Measurements from ENCODE around the gene LAMC1.

The LAMC1 gene

DNA sequence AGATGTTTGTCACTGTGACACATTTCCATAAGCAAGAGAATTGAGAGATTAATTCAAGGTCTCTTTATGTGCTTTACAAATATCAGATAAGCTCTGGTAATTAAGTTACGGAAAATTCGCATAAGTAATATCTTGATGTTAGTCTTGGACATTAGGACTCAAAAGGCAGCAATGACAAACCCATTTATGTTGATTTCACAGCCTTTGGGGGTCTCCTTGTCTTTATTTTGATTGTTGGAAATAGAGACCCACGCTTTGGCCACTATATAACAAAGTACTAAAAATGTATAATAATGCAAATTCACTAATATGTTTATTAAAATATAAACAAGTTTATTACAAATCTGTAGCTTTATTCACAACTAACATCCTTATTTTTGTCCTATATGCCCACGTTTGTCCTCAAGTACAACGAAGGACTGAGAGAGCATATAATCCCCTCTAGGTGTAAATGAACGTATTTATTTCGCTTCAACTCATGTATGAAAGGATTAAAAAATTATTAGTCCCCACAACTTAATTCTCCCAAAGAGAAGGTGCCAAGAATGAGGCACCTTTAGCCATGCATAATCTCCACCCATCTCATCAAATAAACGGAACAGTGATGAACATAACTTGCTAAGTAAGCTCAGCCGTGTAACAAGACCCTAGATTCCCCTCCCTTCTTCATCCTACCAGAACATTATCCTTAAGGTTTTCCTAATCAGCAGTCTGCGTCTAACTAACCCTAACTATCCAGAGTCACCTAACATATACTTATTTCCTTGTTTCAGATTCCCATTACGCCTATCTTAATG, 1.6 kb upstream of the LAMC1 start:
- no peak for DNase-seq

DNA sequence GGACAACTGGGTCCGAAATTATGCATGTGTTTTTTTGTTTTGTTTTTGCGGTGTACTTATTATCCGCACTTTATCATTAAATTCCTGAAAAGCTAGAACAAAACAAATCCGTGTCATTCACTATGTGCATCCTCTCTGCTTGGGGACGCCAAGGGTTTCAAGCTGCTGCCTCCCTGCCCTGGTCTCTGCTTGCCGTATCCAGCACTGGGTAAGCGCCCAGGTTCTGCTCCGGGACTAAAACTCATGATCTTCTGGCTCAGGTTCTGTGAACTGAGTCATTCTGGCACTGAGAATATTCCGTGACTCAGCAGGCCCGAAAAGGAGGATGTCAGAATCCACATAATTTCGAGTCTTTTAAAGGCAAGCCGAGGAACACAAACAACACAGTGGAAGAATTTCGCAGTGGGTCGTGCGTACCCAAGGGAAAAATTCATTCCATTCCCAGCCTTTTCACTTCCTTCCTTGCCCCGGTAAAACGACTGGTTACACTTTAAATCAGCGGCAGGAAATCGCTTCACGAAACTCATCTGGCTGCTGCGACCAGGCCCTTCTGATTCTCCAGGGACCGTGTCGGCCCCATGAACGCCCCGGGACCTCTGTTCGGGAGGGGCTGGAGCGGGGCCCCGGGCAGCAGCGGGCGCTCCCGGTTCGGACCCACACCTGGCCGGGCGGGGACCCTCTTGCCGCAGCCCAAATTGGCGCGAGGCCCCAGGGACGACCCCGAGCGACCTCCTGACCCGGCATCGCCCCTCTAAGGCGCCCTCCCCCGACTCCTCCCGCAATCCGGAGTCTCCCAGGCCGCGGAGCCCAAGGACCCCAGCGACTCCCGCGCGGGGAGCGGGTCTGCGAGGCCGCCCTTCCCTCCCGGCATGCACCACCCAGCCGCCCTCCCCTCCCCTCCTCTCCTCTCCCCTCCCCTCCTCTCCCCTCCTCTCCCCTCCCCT, 746 bp upstream of the LAMC1 start:
- peak in 1 of 2 experiments; percentile 49 for DNase-seq

DNA sequence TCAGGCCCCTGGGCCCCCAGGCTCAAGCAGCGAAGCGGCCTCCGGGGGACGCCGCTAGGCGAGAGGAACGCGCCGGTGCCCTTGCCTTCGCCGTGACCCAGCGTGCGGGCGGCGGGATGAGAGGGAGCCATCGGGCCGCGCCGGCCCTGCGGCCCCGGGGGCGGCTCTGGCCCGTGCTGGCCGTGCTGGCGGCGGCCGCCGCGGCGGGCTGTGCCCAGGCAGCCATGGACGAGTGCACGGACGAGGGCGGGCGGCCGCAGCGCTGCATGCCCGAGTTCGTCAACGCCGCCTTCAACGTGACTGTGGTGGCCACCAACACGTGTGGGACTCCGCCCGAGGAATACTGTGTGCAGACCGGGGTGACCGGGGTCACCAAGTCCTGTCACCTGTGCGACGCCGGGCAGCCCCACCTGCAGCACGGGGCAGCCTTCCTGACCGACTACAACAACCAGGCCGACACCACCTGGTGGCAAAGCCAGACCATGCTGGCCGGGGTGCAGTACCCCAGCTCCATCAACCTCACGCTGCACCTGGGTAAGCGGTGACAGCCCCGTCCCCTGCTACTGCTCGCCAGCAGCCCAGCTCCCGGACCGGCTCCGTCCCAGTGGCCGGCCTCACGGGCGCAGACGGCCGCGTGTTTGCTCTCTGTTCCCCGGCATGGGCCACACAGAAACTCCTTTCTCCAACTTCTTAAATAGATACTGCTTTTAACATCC, 539 bp downstream of the LAMC1 start:
- peak; percentile 71 to 86 for DNase-seq

DNA sequence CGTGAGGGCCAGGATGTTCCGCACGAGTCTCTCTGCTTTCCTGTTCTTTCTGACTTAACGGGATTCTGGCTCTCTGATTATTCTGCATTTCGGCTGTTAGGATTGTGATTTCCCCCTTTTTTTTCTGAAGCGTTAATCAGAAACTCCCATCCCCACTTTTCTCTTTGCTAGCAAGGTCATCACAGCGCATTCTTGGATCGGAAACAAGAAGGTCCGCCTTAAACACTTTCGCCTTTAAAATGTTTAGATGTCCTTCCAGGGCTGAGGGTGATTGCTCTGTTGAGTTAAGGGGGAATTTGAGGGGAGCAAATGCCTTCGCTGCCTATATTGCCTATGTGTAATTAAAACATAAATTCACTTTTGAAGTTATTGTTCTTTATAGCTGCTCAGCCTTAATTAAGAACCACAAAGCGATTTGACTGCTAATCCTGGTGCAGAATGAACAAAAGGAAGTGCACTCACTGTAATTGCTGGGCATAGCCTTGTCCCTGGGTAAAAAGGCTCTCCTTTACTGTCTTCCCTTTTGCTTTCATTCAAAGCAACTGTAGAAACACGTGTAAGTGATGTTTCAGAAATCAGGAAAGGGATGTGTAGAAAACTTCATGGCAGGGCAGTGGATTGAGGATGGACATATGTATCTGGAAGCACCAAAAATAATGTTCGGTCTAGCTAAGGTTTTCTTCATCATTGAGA, 1.2 kb downstream of the LAMC1 start:
- peak in 1 of 2 experiments; percentile 46 for DNase-seq

DNA sequence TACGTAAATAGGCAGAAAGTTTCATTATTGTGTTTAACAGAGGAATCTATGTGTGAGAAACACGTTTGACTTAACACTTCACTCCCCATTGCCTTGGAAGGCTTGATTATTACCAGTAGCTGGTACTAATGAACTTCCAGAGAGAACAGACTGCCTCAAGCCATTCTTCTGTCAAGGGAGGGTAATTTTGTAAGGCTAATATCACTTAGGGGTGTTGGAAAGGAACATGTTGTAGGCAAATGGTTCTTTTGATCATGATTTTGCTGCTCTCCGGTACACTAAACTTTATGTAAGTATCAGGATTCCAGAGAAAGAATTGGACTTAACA, 1.8 kb downstream of the LAMC1 start:
- no peak for DNase-seq

DNA sequence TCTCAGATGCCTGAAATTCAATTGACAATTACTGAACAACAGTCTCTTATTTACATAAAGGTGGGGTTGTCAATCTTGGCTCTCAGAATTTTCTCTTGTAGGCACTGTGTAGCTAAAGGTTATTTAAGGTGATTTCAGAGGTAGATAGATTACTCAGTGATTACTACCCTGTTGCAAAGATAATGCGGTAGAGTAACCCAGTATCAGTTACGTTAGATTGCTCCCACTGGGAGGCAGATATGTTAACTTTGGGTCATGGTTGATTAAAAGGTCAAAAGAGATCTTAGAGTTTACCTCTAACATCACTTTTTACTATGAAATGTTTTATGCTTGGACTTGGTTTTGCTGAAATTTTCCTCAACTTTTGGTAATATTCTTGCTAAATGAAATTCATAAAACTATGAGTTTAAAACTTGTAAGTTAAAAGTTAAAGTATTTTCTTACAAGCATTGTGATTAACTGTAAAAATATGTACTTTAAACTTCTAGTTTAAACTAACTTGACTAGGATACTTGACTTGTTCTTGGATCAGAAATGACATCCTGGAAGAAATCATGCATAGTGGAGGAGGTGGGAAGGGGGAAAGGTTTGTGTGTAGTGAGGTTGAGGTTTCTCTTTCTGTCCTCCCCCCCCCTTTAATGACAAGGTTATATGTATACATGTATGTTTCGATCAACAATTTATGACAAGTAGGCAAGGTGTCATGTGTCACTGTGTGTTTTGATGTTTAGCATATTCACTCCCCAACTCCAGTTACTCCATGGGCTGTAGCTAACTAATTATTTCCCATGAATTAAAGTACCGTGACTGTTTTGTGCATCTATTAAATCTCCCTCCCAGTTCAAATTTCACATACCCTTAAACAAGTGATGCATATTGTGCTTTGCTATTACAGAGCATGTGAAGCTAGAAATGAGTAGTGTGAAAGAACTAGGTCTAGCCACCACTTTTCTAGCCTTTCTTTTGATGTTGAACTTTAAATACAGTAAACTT, 2.9 kb downstream of the LAMC1 start:
- peak in 1 of 2 experiments; percentile 30 for DNase-seq

DNA sequence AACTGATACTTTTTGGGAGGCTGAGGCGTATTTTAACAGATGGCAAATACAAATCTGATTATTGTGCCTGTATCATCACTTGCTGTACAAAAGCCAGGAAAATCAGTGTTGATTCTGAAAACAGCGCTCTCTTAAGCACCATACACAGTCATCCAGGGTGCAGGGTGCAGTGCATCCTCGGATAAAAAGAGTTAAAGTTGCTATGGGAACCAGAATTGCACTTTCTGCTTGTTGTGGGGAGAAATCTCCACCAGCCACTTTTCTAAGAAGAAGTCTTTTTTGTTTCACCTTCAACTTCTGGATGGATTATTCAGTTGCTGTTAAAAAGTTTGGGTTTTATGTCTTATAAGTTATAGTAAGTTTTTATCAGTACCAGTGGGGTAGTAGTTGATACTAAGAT, 3.8 kb downstream of the LAMC1 start:
- DNase-seq, result no peak

DNA sequence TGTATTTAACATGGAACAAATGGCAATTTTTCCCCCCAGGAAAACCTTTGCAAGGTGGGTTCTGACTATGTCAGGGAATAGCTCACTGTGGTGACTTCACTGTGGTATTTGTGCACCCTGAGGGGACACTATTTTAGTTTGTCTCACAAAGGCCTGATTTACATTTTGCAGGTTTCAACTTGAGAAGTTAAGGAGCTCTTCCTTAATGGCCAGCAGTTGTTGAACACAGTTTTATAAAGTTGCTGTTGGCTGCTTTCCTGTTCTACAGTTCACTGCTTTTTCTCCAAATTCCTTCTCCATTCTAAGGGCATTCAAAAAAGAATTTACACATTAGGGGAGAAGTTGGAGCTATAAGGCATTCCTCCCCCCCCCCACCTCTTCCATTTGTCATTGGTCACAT, 4.6 kb downstream of the LAMC1 start:
- DNase-seq, result no peak

DNA sequence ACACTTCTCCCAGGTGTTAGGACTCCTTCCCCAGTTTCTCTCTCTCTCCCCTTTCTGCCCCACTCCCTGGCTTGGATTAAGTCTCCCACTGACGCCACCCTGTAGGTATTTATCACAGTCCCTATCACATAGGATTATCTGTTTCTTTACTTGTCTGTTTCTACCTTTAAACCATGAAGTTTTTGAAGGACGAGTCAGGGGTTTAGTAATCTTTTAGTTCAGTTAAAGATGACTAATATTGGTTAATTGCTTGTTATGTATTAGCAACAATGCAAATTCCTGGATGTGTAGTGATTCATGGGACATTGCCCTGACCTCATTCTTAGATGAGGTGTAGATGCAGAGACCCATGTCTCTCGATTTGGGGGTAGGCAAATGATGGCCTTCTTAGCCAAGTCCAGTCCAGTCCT, 6.4 kb downstream of the LAMC1 start:
- DNase-seq, result no peak

DNA sequence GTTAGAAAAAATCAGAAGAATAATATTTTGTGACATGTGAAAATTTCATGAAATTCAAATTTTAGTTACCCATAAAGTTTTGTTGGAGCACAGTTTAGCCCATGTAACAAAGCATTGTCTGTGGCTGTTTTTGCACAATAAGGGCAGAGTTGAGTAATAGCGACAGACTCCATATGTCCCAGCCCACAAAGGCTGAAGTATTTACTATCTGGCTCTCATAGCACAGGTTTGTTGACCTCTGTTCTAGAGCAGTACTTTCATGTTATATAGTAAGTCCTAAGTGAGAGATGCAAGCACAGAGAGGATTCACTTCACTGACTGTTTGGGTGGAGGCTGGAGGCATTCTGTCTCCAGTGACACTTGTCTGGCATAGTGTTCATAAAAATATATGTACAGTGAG, 6.8 kb downstream of the LAMC1 start:
- no peak for DNase-seq

DNA sequence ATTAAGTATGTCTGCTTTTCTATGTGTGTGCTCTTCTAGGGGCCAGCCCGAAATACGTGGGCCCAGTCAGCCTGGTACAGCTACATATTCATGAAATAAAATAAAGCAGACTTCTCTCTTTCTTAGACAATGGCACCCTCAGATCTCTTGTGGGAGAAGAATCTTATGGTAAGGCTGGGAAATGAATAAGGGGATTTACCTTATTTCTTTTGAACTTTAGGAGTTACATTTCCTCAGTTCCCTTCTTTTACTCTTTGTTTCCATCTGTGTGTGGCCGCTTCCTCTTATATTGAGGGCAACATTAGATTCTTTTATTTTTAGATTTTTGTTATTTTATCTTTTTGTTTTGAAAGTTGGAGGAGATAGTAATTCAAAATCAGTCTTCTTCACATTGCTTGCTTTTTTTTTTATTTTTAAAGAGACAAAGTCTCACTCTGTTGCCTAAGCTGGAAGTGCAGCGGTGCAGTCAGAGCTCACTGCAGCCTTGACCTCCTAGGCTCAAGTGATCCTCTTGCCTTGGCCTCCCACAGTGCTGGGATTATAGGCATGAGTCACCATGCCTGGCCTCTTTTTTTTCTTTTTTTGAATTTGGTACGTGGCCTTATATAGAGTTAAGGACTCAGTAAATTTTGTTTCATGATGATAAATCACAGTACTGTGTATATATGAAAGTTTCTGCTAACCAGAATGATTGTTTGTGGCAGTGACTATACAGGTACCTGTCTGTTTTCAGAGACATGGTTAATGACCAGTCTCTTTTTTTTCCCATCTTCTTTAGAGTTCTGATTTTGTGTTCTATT, 9.1 kb downstream of the LAMC1 start:
- no peak for DNase-seq

DNA sequence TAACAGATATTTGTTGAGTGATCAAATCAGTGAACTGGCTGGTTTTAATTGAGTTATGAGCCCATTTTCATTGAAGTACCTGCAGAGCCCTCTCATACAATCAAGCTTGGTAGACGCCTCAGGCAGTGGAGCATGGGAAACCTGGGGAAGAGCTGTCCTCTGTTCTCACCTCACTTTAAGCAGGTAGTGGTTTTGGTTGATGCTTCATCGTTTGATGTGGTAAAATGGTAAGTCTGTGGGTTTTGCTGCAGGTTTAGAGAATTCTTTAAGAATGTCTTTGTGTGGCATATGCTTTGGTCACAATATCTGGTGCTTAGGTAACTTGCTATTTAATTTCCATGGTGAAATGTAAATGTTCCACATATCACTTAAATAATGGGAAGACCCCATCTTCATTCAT, 10.0 kb downstream of the LAMC1 start:
- no peak for DNase-seq

DNA sequence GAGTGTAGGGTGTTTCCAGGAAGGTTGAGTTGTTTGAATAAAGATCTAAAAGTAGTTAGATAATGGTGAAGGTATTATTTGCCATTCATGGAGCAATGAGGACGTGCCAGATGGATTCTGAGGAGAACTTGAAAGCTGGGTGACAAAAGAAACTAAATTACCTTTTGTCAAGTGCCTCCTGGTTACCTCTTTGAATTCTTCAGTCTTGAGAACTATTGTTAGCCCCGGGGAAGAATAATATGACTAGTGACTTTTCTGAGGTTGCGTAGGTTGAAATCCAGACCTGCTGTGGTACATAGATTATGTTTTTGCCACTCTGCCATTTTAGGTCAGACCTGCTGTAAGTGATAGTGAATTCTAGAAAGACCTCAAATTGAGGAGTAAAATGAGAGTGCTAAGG, 11.5 kb downstream of the LAMC1 start:
- DNase-seq, result no peak

DNA sequence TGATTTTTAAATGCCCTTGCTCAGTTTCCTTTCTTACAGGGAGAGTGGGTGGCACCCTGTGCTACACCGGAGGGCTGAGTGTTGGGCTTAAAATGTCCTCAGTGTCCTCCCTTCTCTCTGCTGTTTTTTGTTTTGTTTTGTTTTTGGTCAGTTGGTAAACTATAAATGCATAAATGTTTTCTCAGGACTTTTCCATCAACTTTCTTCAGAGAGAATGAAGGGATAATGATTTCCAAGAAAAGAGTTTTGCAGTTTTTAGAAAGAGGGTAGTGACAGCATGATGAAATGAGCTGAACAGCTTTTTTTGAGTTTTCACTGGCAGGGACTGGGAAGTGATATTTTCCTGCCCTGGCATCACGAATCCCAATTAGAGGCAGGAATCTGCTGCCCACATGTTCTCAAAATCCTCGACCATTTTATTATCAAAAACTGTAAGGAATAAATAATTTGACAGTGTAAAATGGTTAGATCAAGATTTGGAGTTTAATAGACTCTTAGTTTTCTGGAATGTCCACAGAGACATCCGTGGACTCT, 15.2 kb downstream of the LAMC1 start:
- DNase-seq, result no peak

DNA sequence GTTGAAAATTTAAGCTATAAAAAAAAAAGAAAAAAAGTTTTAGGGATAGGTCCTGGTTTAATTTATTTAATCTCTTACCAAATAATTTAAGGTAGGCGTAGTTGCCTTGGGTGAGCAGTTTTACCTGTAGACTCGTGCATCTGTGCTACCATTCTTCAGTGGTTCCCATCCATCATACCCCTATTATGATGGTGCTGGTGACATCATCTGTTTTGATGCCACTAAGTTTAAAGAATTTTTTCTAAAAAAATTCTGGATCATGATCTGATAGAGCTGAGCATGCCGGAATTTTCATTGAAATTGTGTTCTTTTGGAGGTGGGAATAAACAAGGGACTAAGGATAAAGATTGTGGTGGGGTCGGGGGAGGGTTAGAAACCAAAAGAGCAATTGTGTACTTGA, 15.7 kb downstream of the LAMC1 start:
- DNase-seq, result no peak

DNA sequence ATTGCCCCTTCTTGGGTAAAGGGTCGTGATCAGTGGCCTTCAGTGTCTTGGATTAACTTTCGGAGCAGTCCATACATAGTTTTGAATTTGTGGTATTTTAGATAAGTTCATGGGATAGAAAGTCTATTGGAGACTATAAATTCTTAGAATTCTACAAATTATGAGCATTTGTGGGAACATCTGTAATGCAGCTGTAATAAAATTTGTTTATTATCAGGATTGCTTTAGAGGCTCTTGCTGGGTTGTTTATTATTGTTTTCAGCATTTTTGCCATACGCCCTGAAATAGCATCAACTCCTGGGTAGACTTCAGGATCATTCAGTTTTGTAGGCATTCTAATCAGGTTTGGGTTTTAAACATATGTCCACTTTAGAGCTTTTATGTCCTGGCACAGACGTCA, 16.1 kb downstream of the LAMC1 start:
- DNase-seq, result no peak

DNA sequence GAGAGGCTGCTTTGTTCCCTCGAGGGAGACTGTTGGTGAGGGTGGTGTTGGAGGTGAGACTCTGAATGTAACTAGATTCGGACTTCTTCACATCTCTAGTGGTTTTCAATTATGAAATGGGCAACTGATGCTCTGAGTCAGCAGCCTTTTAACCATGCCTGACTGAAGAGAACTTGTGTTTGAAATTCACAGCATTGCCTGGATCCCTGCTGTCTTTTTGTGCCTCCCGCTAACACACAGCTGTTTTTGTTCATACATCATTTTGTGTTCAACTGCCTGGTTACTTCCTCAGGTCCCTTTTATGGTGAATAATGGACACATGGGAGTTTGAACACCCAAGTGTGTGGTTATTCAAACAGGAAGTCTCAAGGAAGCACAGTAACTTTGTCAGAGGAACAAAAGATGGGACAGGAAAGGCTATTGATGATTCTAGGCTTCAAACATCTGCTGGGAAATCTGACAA, 16.8 kb downstream of the LAMC1 start:
- DNase-seq, result peak; percentile 68 to 91

DNA sequence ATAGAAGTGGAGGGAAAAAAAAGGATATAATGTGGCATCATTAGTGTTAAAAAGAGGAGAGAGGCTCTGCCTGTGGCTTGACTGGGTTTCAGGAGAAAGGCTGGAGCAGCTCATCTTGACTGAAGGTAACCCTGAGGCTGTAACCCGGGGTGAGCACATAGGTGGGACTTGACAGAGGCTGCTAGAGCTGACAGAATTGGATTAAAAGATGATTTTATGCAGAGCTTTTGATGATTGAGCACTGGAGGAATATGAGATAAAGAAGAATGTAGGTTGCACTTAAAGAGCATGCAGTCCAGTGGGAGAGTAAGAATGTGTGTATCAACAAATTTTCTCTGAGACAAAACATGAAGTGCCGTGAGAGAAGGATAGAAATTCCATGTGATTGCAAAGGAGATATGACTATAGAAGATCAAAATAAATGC, 17.3 kb downstream of the LAMC1 start:
- DNase-seq, result no peak

DNA sequence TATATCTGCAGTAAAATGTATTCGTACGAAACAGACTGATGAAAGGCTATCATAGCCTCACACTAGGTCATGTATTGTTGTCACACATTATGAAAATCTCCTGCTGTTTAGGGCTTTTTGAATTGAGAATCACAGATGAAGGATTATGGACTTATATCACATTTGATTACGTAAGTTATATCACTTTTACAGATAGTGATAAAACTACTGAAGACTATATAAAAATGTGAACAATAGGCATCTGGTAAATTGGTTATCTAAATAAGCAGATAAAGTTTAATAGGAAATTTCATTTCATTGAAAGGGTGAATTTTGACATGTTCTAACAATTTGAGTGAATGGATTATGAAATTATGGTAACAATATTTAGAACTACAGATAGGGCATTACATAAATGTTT, 20.0 kb downstream of the LAMC1 start:
- no peak for DNase-seq

Measured in NCI-H2081 (cell line).